Panc1 (cell line): ENCODE measurements around the gene ZNF91. TPM values are rescaled to one million over a fixed set of nuclear protein-coding genes. Genes with fewer than 3 reads are reported as not detected.

Experiments
- ATAC-seq: fragments of 200-7000 bp; cut with Tn5 transposase; 2 replicates; pipeline ENCODE4 v1.9.1; 2020; ENCODE audit warnings: mild to moderate bottlenecking, moderate library complexity
- BruUV-seq: library from RNA; stranded (reverse); fragments of 400-500 nt; replicated peaks from 2 replicates; lab custom pipeline; 2021; lab: Mats Ljungman, UMichigan
- CTCF ChIA-PET: fragments of 300-600 bp; sonication (Branson Sonifier 250); formaldehyde crosslinking; loops from one replicate; lab custom pipeline; 2022; ENCODE audit warnings: antibody characterized with exemption; lab: Charles Lee
- POLR2A ChIA-PET: fragments of 300-600 bp; sonication (Branson Sonifier 250); formaldehyde crosslinking; loops from one replicate; lab custom pipeline; 2022; ENCODE audit warnings: antibody characterized with exemption; lab: Charles Lee
- DNase-seq: peaks from one replicate; pipeline ENCODE4 v3.0.0-alpha.2; 2010; ENCODE audit warnings: low read depth, low spot score
- H3K27ac ChIP-seq: 2 replicates; pipeline ENCODE4 v1.5.1; 2011; ENCODE audit warnings: mild to moderate bottlenecking, low read length, inconsistent platforms
- H3K27me3 ChIP-seq: fragments of 200-500 bp; sonication (Bioruptor generic); 2 replicates; pipeline ENCODE4 v1.6.0; 2014; ENCODE audit warnings: low read length, inconsistent platforms; ENCODE audit not compliant: control insufficient read depth, insufficient read depth
- H3K36me3 ChIP-seq: fragments of 200-500 bp; sonication (Bioruptor generic); 2 replicates; pipeline ENCODE4 v1.5.1; 2014; ENCODE audit warnings: inconsistent platforms, mild to moderate bottlenecking, low read length, moderate library complexity; ENCODE audit not compliant: control insufficient read depth, insufficient read depth
- H3K4me1 ChIP-seq: 2 replicates; pipeline ENCODE4 v1.5.1; 2011; ENCODE audit warnings: inconsistent platforms, mild to moderate bottlenecking, low read length, moderate library complexity; ENCODE audit not compliant: control insufficient read depth, insufficient read depth
- H3K4me3 ChIP-seq, 2 experiments: 2 replicates each; pipeline ENCODE4 v1.5.1; 2011 to 2012; ENCODE audit warnings: low read depth in 2 of 2, low read length in 2 of 2, mild to moderate bottlenecking in 2 of 2, inconsistent platforms in 1 of 2, moderate library complexity in 1 of 2
- H3K9me3 ChIP-seq: fragments of 200-500 bp; sonication (Bioruptor generic); 2 replicates; pipeline ENCODE4 v1.5.1; 2014; ENCODE audit warnings: low read depth, mild to moderate bottlenecking, inconsistent platforms, low read length, moderate library complexity; ENCODE audit not compliant: control insufficient read depth, insufficient read depth
- POLR2AphosphoS5 ChIP-seq: IDR thresholded peaks from 2 replicates; pipeline ENCODE4 v1.6.1; 2012; ENCODE audit warnings: mild to moderate bottlenecking, low read depth, low read length, moderate library complexity
- SIN3A ChIP-seq: IDR thresholded peaks from 2 replicates; pipeline ENCODE4 v1.6.1; 2012; ENCODE audit warnings: low read depth, mild to moderate bottlenecking, low read length, moderate library complexity, borderline replicate concordance; ENCODE audit not compliant: insufficient read depth
- TCF7L2 ChIP-seq: IDR thresholded peaks from 2 replicates; pipeline ENCODE4 v1.6.1; 2011; ENCODE audit warnings: mild to moderate bottlenecking, low read depth, low read length, inconsistent platforms
- in situ Hi-C: cut with HindIII; loops from 2 replicates; pipeline ENCODE4 v1.10.0; 2016; ENCODE audit warnings: low sequenced_read_pairs, low pct_unique_long_range_greater_than_20kb
- intact Hi-C: fragments of 100-400 bp; cut with micrococcal nuclease; formaldehyde crosslinking; loops from one replicate; pipeline ENCODE4 v1.10.0; 2022; ENCODE audit not compliant: unreplicated experiment
- total RNA-seq: library from RNA; stranded (reverse); gene quantifications from one replicate; pipeline ENCODE4 v1.2.1, GENCODE V29; 2021; ENCODE audit not compliant: unreplicated experiment
- TF ChIP-seq, protein P1 (sequence below), 2 experiments: IDR thresholded peaks; 2 replicates each; pipeline ENCODE4 v1.6.1; 2011 to 2012; ENCODE audit warnings: low read depth in 2 of 2, control low read depth in 1 of 2, low read length in 1 of 2, mild to moderate bottlenecking in 1 of 2, moderate library complexity in 1 of 2; ENCODE audit not compliant: insufficient read depth in 1 of 2
- TF ChIP-seq, protein P2 (sequence below): fragments of 450-650 bp; IDR thresholded peaks from 2 replicates; pipeline ENCODE4 v1.5.1; 2017; ENCODE audit warnings: mild to moderate bottlenecking

The ZNF91 gene
- total RNA-seq, 1 experiment from 2014 or later: 20.6 TPM

DNA sequence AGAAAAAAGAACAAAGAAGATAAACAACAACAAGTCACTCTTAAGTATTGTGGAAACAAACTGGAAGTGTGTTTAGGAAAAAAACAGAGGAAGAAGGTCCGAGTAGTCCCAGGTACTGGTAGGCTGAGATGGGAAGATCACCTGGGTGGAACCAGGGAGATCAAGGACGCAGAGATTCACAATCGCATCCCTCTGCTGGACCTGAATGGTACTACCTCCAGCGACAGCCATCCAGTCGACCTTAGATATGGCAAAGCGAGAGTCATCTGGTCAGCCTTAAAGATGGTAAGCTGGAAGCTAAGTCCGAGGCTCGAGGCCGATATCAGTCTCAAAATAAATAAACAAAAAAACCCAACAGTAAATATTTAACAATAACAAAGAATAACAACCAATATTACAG, 44.9 kb upstream of the ZNF91 start:
- no peak for ATAC-seq
- BruUV-seq: no TSS peak
- no peak for DNase-seq
- no peaks in the 10 kb centered on the region for H3K36me3 ChIP-seq
- no peaks in the 10 kb centered on the region for H3K27me3 ChIP-seq
- H3K4me3 ChIP-seq: no peak overlapping the region
- TF ChIP-seq, protein P1, sequence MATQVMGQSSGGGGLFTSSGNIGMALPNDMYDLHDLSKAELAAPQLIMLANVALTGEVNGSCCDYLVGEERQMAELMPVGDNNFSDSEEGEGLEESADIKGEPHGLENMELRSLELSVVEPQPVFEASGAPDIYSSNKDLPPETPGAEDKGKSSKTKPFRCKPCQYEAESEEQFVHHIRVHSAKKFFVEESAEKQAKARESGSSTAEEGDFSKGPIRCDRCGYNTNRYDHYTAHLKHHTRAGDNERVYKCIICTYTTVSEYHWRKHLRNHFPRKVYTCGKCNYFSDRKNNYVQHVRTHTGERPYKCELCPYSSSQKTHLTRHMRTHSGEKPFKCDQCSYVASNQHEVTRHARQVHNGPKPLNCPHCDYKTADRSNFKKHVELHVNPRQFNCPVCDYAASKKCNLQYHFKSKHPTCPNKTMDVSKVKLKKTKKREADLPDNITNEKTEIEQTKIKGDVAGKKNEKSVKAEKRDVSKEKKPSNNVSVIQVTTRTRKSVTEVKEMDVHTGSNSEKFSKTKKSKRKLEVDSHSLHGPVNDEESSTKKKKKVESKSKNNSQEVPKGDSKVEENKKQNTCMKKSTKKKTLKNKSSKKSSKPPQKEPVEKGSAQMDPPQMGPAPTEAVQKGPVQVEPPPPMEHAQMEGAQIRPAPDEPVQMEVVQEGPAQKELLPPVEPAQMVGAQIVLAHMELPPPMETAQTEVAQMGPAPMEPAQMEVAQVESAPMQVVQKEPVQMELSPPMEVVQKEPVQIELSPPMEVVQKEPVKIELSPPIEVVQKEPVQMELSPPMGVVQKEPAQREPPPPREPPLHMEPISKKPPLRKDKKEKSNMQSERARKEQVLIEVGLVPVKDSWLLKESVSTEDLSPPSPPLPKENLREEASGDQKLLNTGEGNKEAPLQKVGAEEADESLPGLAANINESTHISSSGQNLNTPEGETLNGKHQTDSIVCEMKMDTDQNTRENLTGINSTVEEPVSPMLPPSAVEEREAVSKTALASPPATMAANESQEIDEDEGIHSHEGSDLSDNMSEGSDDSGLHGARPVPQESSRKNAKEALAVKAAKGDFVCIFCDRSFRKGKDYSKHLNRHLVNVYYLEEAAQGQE (IDR thresholded peaks at IDR 0.05; ENCODE audit: insufficient read depth in 1 of 2, low read depth in 2 of 2, low read length in 1 of 2): no peak
- TF ChIP-seq POLR2AphosphoS5 (no peak), TCF7L2 (no peak), SIN3A (no peak)
- TF ChIP-seq, protein P2, sequence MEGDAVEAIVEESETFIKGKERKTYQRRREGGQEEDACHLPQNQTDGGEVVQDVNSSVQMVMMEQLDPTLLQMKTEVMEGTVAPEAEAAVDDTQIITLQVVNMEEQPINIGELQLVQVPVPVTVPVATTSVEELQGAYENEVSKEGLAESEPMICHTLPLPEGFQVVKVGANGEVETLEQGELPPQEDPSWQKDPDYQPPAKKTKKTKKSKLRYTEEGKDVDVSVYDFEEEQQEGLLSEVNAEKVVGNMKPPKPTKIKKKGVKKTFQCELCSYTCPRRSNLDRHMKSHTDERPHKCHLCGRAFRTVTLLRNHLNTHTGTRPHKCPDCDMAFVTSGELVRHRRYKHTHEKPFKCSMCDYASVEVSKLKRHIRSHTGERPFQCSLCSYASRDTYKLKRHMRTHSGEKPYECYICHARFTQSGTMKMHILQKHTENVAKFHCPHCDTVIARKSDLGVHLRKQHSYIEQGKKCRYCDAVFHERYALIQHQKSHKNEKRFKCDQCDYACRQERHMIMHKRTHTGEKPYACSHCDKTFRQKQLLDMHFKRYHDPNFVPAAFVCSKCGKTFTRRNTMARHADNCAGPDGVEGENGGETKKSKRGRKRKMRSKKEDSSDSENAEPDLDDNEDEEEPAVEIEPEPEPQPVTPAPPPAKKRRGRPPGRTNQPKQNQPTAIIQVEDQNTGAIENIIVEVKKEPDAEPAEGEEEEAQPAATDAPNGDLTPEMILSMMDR: no peak
- intact Hi-C loops (no loop called here), in situ Hi-C loops (no loop called here)
- no peaks in the 10 kb centered on the region for H3K4me1 ChIP-seq
- no peak overlapping the region for H3K27ac ChIP-seq
- ChIA-PET POLR2A (no interaction called here), CTCF (interaction anchor here (0.7 kb wide), 2 partner anchors 161 to 378 kb away, joined by 3 read pairs; no protein-coding TSS in a partner anchor)
- no peaks in the 10 kb centered on the region for H3K9me3 ChIP-seq

DNA sequence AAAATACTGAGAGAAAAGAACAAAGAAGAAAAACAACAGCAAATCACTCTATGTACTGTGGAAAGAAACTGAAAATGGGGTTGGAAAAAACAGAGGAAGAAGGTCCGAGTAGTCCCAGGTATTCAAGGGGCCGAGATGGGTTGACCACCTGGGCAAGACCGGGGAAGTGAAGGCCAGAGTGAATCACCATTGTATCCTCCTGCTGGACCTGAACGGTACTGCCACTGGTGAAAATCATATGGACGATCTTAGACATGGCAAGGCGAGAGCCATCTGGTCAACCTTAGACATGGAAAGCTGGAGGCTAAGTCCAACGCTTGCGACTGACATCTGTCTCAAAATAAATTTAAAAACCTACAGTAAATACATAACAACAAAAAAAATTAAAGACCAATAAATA, 44.4 kb upstream of the ZNF91 start:
- no peaks in the 10 kb centered on the region for H3K9me3 ChIP-seq
- in situ Hi-C loops: no loop called here

More for the DNA sequence above, 44.4 kb upstream of the ZNF91 start:
- H3K27me3 ChIP-seq: no peaks in the 10 kb centered on the region
- no peak overlapping the region for H3K4me3 ChIP-seq
- H3K27ac ChIP-seq: no peak overlapping the region
- intact Hi-C loops: no loop called here
- no peaks in the 10 kb centered on the region for H3K4me1 ChIP-seq
- ATAC-seq: no peak
- ChIA-PET CTCF (no interaction called here), POLR2A (no interaction called here)
- BruUV-seq: no TSS peak
- H3K36me3 ChIP-seq: no peaks in the 10 kb centered on the region
- TF ChIP-seq POLR2AphosphoS5: no peak
- TF ChIP-seq, protein P2: no peak
- TF ChIP-seq SIN3A: no peak
- TF ChIP-seq TCF7L2: no peak
- TF ChIP-seq, protein P1 (IDR thresholded peaks at IDR 0.05; ENCODE audit: insufficient read depth in 1 of 2, low read depth in 2 of 2, low read length in 1 of 2): no peak
- no peak for DNase-seq
